ENCODE measurements around the gene NECAB2. TPM values are rescaled to one million over a fixed set of nuclear protein-coding genes. Genes with fewer than 3 reads are reported as not detected.

Gene NECAB2
- total RNA-seq, 4 donors from 2014 or later, result 0.65 TPM; not detected in 3

GRCh38 chr16:84047626-84048025 lies 79.6 kb downstream of the NECAB2 start:
- ATAC-seq (ENCODE audit: low FRiP score), result peak; percentile 23
- TF ChIP-seq CTCF (IDR thresholded peaks at IDR 0.05), result no peak

GRCh38 chr16:84048270-84048669 lies 80.2 kb downstream of the NECAB2 start:
- DNase-seq (ENCODE audit: low spot score), result no peak
- TF ChIP-seq CTCF (IDR thresholded peaks at IDR 0.05), result no peak
- no peak for ATAC-seq (ENCODE audit: low FRiP score)

More at GRCh38 chr16:84047626-84048025, 79.6 kb downstream of the NECAB2 start:
- no peak for DNase-seq (ENCODE audit: low spot score)

- DNase-seq (ENCODE audit: low spot score), result no peak
- no peak for TF ChIP-seq CTCF (IDR thresholded peaks at IDR 0.05)
- no peak for ATAC-seq (ENCODE audit: low FRiP score)
Measured at GRCh38 chr16:84048871-84049270, 80.8 kb downstream of the NECAB2 start.

GRCh38 chr16:84049403-84050060 lies 81.5 kb downstream of the NECAB2 start:
- no peak for TF ChIP-seq CTCF (IDR thresholded peaks at IDR 0.05)
- ATAC-seq (ENCODE audit: low FRiP score) (no peak), DNase-seq (ENCODE audit: low spot score) (no peak)

GRCh38 chr16:84050316-84050715 lies 82.3 kb downstream of the NECAB2 start:
- no peak for ATAC-seq (ENCODE audit: low FRiP score)
- DNase-seq (ENCODE audit: low spot score), result no peak
- no peak for TF ChIP-seq CTCF (IDR thresholded peaks at IDR 0.05)

- no peak for TF ChIP-seq CTCF (IDR thresholded peaks at IDR 0.05)
- ATAC-seq (ENCODE audit: low FRiP score), result no peak
- DNase-seq (ENCODE audit: low spot score), result no peak
Measured at GRCh38 chr16:84052071-84052622, 84.1 kb downstream of the NECAB2 start.

Small RNA genes lying within 50 kb of the gene (small RNA-seq; reads per million reads assigned to genes)
- not detected for gene RNA5SP432

Other genes starting within 250 kb of the NECAB2 start
- 10 to 100 TPM; 20.0 to 25.1 (median 21.9) TPM for gene HSBP1, start 160.3 kb upstream of the NECAB2 start, total RNA-seq
- 10 to 100 TPM in 2 of 4 donors, 1 to 10 TPM in 2; 8.4 to 17.8 (median 10.6) TPM for gene MLYCD, start 69.1 kb upstream of the NECAB2 start, total RNA-seq
- 10 to 100 TPM in 3 of 4 donors, 1 to 10 TPM in 1; 5.9 to 15.7 (median 13.3) TPM for gene OSGIN1, start 15.0 kb upstream of the NECAB2 start, total RNA-seq
- gene SLC38A8, start 74.6 kb downstream of the NECAB2 start, total RNA-seq, result not detected
- 100 to 1,000 TPM in 1 of 4 donors, 10 to 100 TPM in 3; 75.3 to 100 (median 84.3) TPM for gene MBTPS1, start 148.7 kb downstream of the NECAB2 start, total RNA-seq
- gene HSDL1, start 176.9 kb downstream of the NECAB2 start, total RNA-seq, result 10 to 100 TPM in 3 of 4 donors, 1 to 10 TPM in 1; 8.8 to 21.4 (median 15.8) TPM
- gene DNAAF1, start 177.1 kb downstream of the NECAB2 start, total RNA-seq, result under 1 TPM in 3 of 4 donors, not detected in 1; 0.28 to 0.48 (median 0.32) TPM
- gene TAF1C, start 218.8 kb downstream of the NECAB2 start, total RNA-seq, result 10 to 100 TPM; 24.4 to 73.9 (median 33.3) TPM
- gene ADAD2, start 222.9 kb downstream of the NECAB2 start, total RNA-seq, result 1 to 10 TPM in 2 of 4 donors, under 1 TPM in 1, not detected in 1; 0.19 to 4.3 (median 1.6) TPM